ENCODE measurements around the gene CD48.
"Not testable (repeated sequence)": the region's sequence is repeated elsewhere in the genome, so short reads cannot be mapped to it uniquely, and the experiment has no call there.

The CD48 gene

DNA sequence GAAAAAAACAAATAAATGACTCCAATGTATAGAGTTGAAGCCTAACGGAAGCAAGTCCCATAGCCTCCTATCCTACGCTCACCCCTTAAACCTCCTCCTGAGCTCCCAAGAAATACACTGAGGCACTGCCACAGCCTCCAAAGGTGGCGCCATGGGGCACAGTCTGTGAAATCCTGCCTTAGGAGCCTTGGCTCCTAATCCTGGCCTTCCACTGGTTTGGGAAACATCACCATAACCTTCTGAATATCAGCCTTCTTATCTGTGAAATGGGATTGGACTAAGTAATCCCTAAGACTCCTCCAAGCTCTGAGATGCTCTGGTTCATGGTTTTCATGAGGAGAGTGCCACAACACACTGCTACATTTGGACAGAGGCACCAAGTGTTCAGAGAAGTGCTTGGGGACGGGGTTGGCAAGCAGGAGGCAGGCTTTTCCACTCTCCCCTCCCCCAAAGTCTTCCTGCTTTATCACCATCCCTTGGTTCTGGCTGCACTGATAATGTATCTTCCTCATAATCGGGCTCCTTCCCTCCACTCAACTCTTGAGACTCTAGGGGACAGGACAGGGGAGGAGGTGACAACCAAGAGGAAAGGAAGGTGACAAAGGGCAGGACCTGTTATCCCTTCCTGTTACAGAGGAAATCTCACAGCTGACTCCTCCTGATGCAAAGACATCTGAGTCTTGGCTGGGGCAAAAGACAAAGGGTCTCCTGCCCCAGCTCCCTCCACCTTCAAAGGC lies 30.2 kb upstream of the CD48 start:
- no peak for DNase-seq

DNA sequence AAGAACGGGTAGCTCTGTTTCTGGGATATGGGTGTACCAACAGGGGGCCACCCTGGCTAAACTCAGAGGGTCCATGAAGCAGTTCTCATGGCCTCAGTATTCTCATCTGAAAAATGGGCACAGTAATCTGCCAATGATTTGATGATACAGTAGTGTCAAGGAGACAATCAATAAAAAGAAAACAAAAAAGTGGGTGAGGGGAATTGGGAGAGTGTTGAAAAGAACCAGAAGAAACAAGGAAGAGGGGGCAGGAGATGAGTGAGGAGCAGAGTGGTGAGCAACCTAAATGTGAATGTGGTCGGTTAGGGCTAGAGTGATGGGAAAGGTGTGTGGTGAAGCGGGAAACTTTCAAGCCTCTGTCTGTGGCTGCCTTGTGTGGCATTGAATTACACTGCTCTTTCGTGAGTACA lies 29.5 kb upstream of the CD48 start:
- DNase-seq: no peak

GRCh38 chr1:160740133-160740688 lies 28.6 kb upstream of the CD48 start:
- no peak for DNase-seq

- DNase-seq: peak in 1 of 2 experiments; percentile 13
These were observed 27.5 kb upstream of the CD48 start, which contains the start of gene SLAMF7 for GRCh38 chr1:160739098-160739511. SLAMF7 (plus strand) TSS chr1:160739247; CDS start chr1:160739302, 55 bp downstream.

DNA sequence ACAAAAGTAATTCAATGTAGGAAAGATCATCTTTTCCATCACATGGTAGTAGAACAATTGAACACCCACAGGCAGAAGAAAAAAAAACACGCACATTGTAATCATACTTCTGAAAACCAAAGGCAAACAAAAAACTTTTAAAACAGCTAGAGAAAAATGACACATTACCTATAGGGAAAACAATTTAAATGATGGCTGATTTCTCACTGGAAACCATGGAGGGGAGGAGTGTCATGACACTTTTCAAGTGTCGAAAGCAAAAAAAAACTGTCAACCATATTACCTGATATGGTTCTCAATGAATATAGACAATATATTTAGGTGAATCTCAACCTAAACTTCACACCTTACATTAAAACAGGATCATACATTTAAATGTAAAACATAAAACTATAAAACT lies 26.6 kb upstream of the CD48 start:
- DNase-seq: no peak

DNA sequence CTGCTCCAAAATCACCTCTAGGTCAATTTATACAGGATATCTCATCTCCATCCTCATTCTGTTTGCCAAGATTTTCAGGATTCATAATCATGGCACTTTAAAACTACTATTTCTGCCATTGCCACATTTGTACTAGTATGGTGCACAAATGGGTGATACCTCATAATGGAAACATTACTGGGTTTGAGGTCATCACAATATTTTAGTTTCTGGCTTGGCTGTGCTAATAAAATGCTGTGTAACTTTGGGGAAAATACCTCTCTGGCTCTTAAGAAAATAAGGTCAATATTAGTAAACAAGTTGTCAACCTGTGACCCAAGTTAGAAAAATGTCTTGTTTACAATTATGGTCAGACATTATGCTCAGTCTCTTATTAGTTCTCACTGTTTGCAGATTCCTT lies 22.7 kb upstream of the CD48 start:
- no peak for DNase-seq

GRCh38 chr1:160733898-160734297 lies 22.3 kb upstream of the CD48 start:
- no peak for DNase-seq

- no peak for DNase-seq
These were observed 20.4 kb upstream of the CD48 start for GRCh38 chr1:160731990-160732389.

DNA sequence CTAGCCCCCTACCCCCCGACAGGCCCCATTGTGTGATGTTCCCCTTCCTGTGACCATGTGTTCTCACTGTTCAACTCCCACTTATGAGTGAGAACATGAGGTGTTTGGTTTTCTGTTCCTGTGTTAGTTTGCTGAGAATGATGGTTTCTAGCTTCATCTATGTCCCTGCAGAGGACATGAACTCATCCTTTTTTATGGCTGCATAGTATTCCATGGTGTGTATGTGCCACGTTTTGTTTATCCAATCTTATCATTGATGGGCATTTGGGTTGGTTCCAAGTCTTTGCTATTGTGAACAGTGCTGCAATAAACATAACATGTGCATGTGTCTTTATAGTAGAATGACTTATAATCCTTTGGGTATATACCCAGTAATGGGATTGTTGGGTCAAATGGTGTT lies 19.9 kb upstream of the CD48 start:
- not testable (repeated sequence) for DNase-seq

DNA sequence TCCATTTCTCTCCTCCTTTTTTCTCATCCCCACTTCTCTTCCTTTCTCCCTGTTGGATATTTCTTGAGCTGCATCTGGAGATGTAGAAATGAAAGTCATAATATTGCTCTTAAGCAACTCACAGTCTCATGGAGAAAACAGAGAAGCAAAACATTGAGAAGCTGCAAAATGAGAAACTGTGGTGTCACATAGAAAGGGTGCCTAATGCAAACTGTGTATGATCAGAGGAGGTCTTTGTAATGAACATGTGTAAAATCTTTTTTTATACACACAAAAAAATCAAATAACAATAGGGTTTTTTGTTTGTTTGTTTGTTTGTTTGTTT lies 15.7 kb upstream of the CD48 start:
- no peak for DNase-seq

DNA sequence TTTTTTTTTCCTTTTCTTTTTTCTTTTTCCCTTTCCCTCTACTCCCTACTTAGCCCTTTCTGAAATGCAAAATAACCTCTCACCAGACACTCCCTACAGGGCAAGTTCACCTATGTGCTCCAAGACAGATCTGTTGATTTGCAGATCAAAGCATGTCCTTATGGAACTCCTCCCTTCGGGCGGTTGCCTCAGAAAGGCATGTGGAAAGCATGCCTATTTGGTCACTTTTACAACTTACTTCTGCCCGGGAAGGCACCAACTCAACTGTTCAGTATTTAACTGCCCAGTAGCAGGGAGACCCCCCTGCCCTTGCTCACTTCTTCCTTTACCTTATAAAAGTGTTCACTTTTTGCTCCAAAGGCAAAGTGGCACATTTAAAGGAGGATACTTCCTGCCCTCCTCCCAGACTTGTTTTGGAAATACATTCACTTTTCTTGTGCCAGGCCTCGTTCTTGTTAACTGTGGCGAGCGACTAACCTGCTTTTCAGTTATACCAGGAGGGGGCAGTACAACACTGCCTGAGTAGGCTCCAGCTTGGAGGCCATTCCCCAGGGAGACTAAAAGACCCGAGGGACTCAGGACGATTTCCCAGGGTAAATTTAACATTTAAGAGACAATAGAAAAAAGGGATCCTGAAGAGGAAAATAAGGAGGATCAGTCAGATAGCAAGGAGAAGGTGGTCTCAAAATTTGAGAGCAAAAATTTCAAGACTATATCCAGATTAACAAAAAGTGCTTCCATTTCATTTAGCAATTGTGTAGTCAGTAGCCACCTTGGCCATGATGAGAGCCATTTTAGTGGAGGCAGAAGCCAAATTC lies 15.1 kb upstream of the CD48 start:
- DNase-seq: peak; percentile 42 to 59

DNA sequence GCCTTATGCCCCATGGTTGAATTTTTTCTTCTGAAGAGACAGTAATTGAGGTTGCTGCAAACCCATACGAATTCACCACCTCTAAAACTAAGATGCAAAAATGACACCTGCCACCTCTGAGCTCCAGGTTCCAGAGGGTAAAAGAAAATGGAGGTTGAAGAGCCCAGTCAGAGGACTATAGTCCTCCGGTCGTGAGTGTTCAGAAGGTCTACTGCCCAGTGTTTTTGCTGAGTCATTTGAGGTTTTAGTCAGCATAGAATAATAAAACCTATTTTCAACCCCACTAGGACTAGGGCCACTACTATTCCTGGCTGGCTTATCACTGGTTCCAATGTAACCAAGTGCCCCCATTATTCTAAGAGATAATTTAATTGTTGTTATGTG lies 14.5 kb upstream of the CD48 start:
- DNase-seq: no peak

GRCh38 chr1:160724465-160725242 lies 13.0 kb upstream of the CD48 start:
- DNase-seq: no peak

DNA sequence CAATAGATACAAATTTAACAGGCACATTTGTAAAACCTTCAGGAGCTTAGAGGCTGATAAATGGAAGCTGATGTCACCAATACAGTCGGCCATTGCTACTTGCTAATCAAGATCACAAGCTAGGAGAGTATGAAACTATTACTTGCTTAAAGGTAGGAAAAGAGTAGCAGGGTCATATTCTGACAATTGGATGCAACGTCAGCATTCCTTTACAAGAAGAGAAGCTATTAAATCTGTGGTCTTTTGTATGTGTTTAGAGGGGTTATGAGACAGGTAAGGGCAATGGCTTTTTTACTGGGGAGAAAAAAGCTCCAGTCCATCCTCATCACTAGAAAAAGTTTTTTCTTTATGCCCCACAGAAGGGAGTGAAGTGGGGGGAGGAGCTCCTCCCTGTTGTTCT lies 11.7 kb upstream of the CD48 start:
- DNase-seq: no peak

- DNase-seq: no peak
These were observed 11.1 kb upstream of the CD48 start for GRCh38 chr1:160722726-160723125.

- DNase-seq: no peak
These were observed 9.9 kb upstream of the CD48 start for GRCh38 chr1:160721473-160721872.

DNA sequence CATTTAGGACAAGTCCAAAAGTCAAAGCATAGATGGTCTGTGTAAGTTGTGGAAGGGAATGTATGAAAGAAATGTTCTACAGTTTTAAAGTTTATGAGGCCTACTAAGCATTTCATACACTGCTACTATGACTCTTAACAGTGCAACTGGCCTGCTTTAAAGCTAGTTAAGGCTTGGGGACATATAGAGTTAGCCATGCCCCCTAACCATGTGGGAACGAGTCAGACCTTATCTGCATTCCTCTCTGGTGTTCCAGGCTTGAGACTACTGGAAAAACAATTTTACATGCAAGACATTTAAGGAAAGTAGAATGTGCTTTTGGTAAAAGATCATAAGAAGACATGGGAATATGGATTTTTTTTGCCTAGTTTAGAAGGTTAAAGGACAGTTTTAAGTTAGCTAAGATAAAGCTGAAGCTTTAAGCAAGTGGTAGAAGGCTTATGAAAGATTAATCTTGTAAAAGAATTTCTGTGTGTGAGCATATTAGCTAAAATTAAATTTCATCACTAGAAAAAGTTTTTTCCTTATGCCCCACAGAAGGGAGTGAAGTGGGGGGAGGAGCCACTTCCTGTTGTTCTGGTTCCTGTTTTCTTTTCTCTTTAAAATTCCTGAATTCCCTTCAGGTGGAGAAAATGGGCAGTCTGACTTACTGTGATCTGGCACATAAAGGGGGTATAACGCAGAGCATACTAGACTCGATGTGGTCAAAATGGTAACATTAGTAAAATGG lies 8.9 kb upstream of the CD48 start:
- DNase-seq: no peak

GRCh38 chr1:160718210-160718609 lies 6.6 kb upstream of the CD48 start:
- DNase-seq: no peak

DNA sequence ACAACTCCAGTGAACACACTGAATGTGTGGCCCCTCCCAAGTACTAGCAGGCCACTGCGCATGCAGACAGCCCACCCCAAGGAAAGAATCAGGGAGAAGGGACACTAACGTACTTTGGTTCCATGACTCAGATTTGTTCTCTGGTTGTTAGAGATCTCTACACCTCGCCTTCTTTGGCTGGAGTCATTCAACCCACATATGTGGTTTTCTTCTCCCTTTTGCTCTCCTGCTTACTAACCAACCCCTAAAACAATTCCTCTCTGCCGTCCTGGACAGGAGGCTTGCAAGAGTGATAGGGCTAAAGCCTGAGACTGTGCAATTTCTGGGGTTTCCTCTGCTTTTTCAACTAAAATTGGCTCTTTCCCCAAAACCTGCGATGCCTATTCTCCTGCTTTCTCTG lies 5.7 kb upstream of the CD48 start:
- DNase-seq: no peak

DNA sequence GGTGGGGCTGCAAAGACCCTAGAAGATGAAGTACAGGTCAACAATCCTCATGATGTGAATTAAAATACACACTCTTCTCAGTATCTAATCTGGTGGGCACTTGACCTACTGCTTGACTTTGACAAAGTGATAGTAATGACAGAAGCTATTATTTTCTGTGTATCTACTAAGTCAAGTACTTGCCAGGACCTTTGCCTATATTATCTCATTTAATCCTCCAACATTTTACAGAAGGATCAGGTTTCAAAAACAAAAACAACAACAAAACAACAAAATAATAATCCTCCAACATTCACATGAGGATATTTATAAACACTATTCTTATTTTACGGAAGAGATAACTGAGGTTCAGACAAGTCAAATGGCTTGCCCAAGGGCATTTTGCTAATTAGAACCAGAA lies 4.4 kb upstream of the CD48 start:
- no peak for DNase-seq

- not testable (repeated sequence) for DNase-seq
These were observed 2.5 kb upstream of the CD48 start for GRCh38 chr1:160714034-160714648.

GRCh38 chr1:160713161-160713560 lies 1.5 kb upstream of the CD48 start:
- DNase-seq: no peak

All from stimulated activated CD4-positive, alpha-beta T cell treated with anti-CD3 and anti-CD28 coated beads, Interleukin-4, amount 100 ng/mL, for 4 hours (primary cell).